ENCODE results near the gene COLGALT1. TPM values are rescaled to one million over a fixed set of nuclear protein-coding genes. Genes with fewer than 3 reads are reported as not detected.

Gene COLGALT1
- total and polyA plus RNA-seq, 10 of the 15 experiments (the other 5 are each of a cell fraction or from before 2014, with no cell fraction given), result 1.2 to 78.8 (median 29.8) TPM

- H3K4me1 ChIP-seq (ENCODE audit: control insufficient read depth, insufficient read depth, low read length), result no peaks in the 10 kb centered on the region
- H3K9ac ChIP-seq (ENCODE audit: control insufficient read depth, insufficient read depth, low read length), result no peak overlapping the region
- intact Hi-C loops (cut with micrococcal nuclease; ENCODE audit: unreplicated experiment), result no loop called here
- H3K36me3 ChIP-seq (ENCODE audit: control insufficient read depth in 2 of 2, insufficient read depth in 2 of 2, low read length in 1 of 2), result no peaks in the 10 kb centered on the region
- H3K9me3 ChIP-seq (replicated peaks; ENCODE audit: control insufficient read depth, insufficient read depth, low read length), result no peaks in the 10 kb centered on the region; the same call in 2 of the 3 replicates
- peak overlapping the region; percentile 55; the same call in 1 of the 2 replicates for H3K4me2 ChIP-seq (ENCODE audit: control insufficient read depth, insufficient read depth)
- POLR2A ChIA-PET, result interaction anchor here (0.5 kb wide), 1 partner anchor 118 kb away, joined by 6 read pairs; no protein-coding TSS in a partner anchor
- CTCF ChIA-PET, result interaction anchor here (0.6 to 1.4 kb wide), 3 partner anchors 11 to 310 kb away, joined by 3 to 4 read pairs (median 3); no protein-coding TSS in a partner anchor
- WGBS (ENCODE audit: insufficient coverage, insufficient replicate concordance, low lambda C conversion rate, missing lambda C conversion rate), result 51% methylated on average over 28 of the region's 28 CpGs
- BruUV-seq (replicated peaks), result no TSS peak
- peak overlapping the region; percentile 13; the same call in 1 of the 2 replicates for H3K4me3 ChIP-seq
- ATAC-seq, result peak; percentile 32; the same call in 2 of the 3 replicates
- no peak overlapping the region for H3K27ac ChIP-seq (ENCODE audit: control insufficient read depth, insufficient read depth)
- no peaks in the 10 kb centered on the region for H4K20me1 ChIP-seq (ENCODE audit: control insufficient read depth, insufficient read depth)
- DNase-seq (ENCODE audit: low read depth, low spot score), result no peak
- no peaks in the 10 kb centered on the region for H3K79me2 ChIP-seq (ENCODE audit: control insufficient read depth, insufficient read depth, low read length)
- SMC1A ChIA-PET (ENCODE audit: uncharacterized antibody, unreplicated experiment), result no interaction called here
- RAD21 ChIA-PET (ENCODE audit: unreplicated experiment), result no interaction called here
- no peaks in the 10 kb centered on the region for H3K27me3 ChIP-seq (replicated peaks in 1 of 2; ENCODE audit: control insufficient read depth in 2 of 2, insufficient read depth in 2 of 2, low read length in 1 of 2)
- peak; percentile 69 for TF ChIP-seq CREB1 (IDR thresholded peaks at IDR 0.05; ENCODE audit: low read depth)
- TF ChIP-seq NR2F1 (conservative IDR thresholded peaks at IDR 0.05), result peak; percentile 75
- TF ChIP-seq CREM (IDR thresholded peaks at IDR 0.05; ENCODE audit: low read depth), result peak; percentile 63
- no peak for TF ChIP-seq ZBTB11 (CRISPR knock-in tag; IDR thresholded peaks at IDR 0.05)
- TF ChIP-seq MTA2 (IDR thresholded peaks at IDR 0.05; ENCODE audit: low read depth), result no peak
- TF ChIP-seq, protein P1, sequence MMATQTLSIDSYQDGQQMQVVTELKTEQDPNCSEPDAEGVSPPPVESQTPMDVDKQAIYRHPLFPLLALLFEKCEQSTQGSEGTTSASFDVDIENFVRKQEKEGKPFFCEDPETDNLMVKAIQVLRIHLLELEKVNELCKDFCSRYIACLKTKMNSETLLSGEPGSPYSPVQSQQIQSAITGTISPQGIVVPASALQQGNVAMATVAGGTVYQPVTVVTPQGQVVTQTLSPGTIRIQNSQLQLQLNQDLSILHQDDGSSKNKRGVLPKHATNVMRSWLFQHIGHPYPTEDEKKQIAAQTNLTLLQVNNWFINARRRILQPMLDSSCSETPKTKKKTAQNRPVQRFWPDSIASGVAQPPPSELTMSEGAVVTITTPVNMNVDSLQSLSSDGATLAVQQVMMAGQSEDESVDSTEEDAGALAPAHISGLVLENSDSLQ (IDR thresholded peaks at IDR 0.05), result peak; percentile 96
- peak; percentile 89 for TF ChIP-seq PBX3 (IDR thresholded peaks at IDR 0.05; ENCODE audit: insufficient replicate concordance, low read depth, low read length)
- TF ChIP-seq MEF2B (IDR thresholded peaks at IDR 0.05; ENCODE audit: partially characterized antibody, poor library complexity, severe bottlenecking), result peak; percentile 8
- TF ChIP-seq RUNX3 (IDR thresholded peaks at IDR 0.05; ENCODE audit: low read length), result no peak
- in situ Hi-C loops (cut with MboI), result no loop called here
- H2AFZ ChIP-seq (ENCODE audit: control insufficient read depth, low read depth, low read length), result peak overlapping the region; percentile 48; the same call in 1 of the 2 replicates
- no peak for FAIRE-seq
These were observed 61.7 kb downstream of the COLGALT1 start for GRCh38 chr19:17616961-17617806.

All from GM12878 (cell line).